Measurements from ENCODE around the gene KRT13.

The KRT13 gene

GRCh38 chr17:41491476-41491875 is 13.9 kb downstream of the KRT13 start:
- no peak for DNase-seq

GRCh38 chr17:41490000-41490990 is 15.1 kb downstream of the KRT13 start:
- peak; percentile 55 for DNase-seq

- DNase-seq = no peak
These were observed 15.9 kb downstream of the KRT13 start, which contains the start of gene KRT36 for GRCh38 chr17:41489531-41489930. Gene KRT36, minus strand, starts transcription at chr17:41489910. Its CDS starts 46 bp downstream, at chr17:41489864.

- peak; percentile 40 for DNase-seq
These were observed 18.4 kb downstream of the KRT13 start for GRCh38 chr17:41486809-41487530.

GRCh38 chr17:41486316-41486715 is 19.1 kb downstream of the KRT13 start:
- no peak for DNase-seq

GRCh38 chr17:41484920-41485904 is 20.2 kb downstream of the KRT13 start:
- DNase-seq = no peak

- no peak for DNase-seq
These were observed 21.2 kb downstream of the KRT13 start for GRCh38 chr17:41483991-41484826.

- no peak for DNase-seq
These were observed 21.9 kb downstream of the KRT13 start for GRCh38 chr17:41483531-41483930.

- DNase-seq = no peak
These were observed 24.4 kb downstream of the KRT13 start, which contains the start of gene KRT35 for GRCh38 chr17:41481036-41481435. Gene KRT35, minus strand, starts transcription at chr17:41481151. Its CDS starts 54 bp downstream, at chr17:41481097.

- no peak for DNase-seq
These were observed 24.8 kb downstream of the KRT13 start for GRCh38 chr17:41480581-41480980.

GRCh38 chr17:41480136-41480535 is 25.3 kb downstream of the KRT13 start:
- DNase-seq = no peak

GRCh38 chr17:41478237-41478636 is 27.2 kb downstream of the KRT13 start:
- no peak for DNase-seq

- DNase-seq = no peak
These were observed 28.3 kb downstream of the KRT13 start for GRCh38 chr17:41476866-41477815.

GRCh38 chr17:41475421-41475820 is 30.0 kb downstream of the KRT13 start:
- DNase-seq = no peak

GRCh38 chr17:41474863-41475262 is 30.5 kb downstream of the KRT13 start:
- DNase-seq = no peak

GRCh38 chr17:41468346-41468745 is 37.1 kb downstream of the KRT13 start:
- no peak for DNase-seq

GRCh38 chr17:41467561-41467960 is 37.9 kb downstream of the KRT13 start:
- no peak for DNase-seq

- DNase-seq = no peak
These were observed 38.4 kb downstream of the KRT13 start, which contains the start of gene KRT32 for GRCh38 chr17:41466988-41467387. Gene KRT32, minus strand, starts transcription at chr17:41467386. Its CDS starts 61 bp downstream, at chr17:41467325.

- no peak for DNase-seq
These were observed 40.7 kb downstream of the KRT13 start for GRCh38 chr17:41464682-41465081.

- DNase-seq = no peak
These were observed 41.2 kb downstream of the KRT13 start for GRCh38 chr17:41464173-41464572.
